Stimulated activated CD8-positive, alpha-beta memory T cell treated with anti-CD3 and anti-CD28 coated beads, Interleukin-7, amount 100 ng/mL, for 1 hour (primary cell): ENCODE results near the gene GTF2F1.
"Not testable (repeated sequence)": the region's sequence is repeated elsewhere in the genome, so short reads cannot be mapped to it uniquely, and the experiment has no call there.

ENCODE experiments used
- DNase-seq, 2 donors: peaks; one replicate each; pipeline ENCODE4 v3.0.0-alpha.2; 2020; ENCODE audit warnings: low read depth in 2 of 2

Gene GTF2F1

GRCh38 chr19:6417713-6418561, 25.0 kb upstream of the GTF2F1 start:
- no peak for DNase-seq

DNA sequence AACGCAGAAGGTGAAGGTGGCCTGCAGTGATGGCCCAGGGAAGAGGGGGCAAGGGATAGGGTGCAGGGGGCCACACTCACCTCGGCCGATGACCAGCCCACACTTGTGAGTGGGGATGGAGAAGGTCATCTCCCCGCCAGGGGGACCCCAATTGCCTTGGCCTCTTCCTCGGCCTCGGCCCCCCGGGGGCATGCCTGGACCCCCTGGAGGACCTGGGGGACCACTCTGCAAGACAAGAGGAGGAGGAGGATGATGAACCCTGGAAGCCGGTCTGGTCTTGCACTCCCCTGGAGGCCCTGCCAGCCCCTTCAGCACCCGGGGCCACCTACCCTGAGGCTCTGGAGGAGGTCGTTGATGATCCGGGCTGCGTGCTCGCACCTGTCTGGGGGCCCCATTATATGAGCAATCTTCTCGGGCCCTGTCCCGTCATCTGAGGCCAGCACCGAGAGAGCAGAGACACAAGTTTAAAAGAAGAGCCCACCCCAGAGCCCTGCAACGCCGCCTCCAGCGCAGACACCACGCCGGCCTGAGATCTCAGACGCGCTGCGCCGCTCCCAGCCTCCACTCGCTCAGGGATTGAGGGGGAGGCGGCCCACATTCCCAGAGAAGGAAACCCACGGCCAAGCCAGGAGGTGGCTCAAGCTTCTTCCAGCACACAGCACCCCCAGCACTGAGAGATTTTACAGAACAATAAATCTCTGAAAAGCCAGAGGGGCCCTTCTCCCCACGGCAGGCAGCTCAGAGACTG, 23.9 kb upstream of the GTF2F1 start:
- no peak for DNase-seq

DNA sequence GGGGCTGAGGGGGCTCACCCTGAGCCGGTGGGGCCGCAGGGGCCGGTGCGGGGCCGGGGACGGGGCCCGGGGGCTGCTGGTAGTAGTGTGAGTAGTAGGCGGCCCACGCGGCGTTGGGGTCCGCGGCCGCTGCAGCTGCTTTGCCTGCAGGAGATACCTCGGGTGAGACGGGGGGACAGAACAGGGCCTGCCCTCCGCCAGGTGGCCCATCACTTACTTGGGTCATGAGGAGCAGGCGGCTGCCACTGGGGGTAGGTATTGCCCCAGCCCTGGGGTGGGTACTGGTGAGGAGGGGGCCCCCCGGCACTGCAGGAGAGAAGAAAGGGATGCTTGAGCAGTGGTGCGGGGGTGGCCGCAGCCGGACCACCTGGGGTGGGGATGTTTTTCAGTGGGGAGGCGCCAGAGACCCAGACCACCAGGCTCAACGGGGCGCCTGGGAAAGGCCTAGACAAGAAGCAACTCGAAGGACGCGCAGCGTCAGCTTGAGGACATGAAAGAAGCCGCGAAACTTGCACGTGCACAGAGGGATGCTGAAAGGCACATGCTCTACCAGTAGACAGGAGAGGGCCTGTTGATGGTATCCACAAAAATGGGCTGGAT, 22.7 kb upstream of the GTF2F1 start:
- no peak for DNase-seq

GRCh38 chr19:6414793-6415590, 22.0 kb upstream of the GTF2F1 start:
- DNase-seq, result no peak

- DNase-seq, result no peak
Observed at GRCh38 chr19:6413721-6414643, 21.0 kb upstream of the GTF2F1 start.

GRCh38 chr19:6413291-6413690, 20.3 kb upstream of the GTF2F1 start:
- no peak for DNase-seq

DNA sequence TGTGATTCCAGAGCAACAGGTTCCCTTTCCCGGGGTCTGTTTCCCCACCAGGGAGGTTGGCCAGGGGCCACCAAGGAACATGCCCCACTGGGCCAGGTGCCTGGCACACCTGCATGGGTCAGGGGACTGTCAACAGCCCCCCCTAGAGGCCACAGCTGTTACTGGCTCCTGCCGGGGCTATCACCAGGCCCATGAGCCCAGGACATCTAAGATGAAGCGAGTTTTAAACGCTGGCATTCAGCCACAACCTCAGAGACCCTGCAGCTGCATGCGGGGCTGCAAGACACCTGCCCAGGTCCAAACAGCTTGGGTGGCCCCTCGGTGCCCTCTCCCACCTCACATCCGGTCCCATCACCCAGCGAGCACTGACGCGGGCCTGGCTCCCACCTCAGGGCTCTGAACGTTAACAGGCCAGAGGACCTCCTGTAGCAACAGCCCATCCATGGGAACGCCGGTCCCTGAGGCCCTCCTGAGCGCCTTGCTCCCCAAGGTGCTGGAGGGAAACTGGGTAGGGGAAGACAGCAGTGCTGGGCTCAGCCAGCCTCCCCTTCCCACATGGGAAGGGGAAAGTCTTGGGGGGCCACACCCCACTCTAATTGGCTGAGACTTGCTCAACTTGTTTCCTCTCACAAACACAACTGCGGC, 19.6 kb upstream of the GTF2F1 start:
- peak in 1 of 2 donors; percentile 20 for DNase-seq

- no peak for DNase-seq
Observed at GRCh38 chr19:6412061-6412446, 19.1 kb upstream of the GTF2F1 start.

- no peak for DNase-seq
Observed at GRCh38 chr19:6409346-6409745, 16.4 kb upstream of the GTF2F1 start.

DNA sequence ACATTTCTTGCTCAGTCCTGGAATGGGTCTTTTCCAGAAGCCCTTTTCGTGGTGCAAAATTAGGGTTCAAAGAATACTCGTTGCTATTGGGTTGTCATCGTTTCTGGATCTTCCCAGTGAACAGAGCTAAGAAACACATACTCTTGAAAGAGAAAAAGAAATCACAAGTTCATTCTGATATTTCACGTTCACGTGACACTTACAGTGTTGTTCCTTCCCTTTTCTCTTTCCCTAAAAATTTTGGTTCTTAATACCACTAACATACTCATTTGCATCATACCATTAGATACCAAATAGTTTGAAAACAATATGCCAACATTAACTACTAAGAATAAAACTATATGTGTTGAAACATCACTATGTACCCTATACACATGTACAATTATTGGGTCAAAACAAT, 13.4 kb upstream of the GTF2F1 start:
- no peak for DNase-seq

DNA sequence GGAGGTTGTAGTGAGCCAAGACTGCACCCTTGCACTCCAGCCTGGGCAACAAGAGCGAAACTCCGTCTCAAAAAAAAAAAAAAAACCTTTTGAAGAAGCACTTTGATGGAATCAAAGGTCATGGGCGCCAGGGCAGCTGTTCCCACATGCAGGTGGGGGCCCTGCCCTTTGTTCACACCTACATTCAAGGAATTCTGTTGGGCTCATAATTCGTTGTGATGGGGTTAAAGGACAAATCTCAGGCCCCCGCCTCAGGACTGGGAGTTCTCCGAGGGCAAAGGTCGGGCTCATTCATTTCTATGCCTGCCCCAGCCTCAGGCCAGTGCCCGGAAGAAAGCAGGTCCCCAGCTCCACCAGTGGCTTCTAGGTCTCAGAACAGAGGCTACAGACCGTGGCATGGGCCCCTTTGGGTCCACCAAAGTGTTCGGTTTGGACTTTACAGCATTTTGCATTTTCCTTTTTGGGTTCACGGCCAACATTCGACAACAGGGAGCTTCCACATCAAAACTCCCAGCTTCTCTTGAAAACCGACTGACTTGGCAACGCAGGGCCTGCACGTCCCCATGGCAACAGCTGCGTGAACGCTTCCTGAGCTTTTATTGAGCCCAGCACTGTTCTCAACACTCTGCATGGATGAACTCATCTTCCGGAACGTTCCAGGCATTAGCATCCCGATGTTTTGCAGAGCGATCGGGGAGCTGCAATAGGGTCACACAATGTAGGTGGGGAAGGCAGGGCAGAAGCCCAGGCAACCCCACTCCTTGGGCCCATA, 10.1 kb upstream of the GTF2F1 start:
- no peak for DNase-seq

DNA sequence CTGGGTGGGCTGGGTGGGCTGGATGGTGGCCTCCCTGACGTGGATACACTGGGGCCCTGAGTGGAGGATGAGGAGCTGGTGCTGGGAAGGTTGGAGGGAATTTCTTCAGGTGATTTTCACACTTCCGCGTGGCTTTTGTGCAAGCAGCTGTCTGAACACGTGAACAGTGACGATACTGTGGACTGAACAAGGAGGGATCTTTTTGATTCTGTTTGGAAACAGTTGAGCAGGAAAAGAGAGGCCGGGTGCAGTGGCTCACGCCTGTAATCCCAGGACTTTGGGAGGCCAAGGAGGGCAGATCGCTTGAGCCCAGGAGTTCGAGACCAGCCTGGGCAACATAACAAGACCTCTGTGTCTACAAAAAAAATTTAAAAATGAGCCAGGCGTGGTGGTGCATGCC, 9.1 kb upstream of the GTF2F1 start:
- DNase-seq, result no peak

DNA sequence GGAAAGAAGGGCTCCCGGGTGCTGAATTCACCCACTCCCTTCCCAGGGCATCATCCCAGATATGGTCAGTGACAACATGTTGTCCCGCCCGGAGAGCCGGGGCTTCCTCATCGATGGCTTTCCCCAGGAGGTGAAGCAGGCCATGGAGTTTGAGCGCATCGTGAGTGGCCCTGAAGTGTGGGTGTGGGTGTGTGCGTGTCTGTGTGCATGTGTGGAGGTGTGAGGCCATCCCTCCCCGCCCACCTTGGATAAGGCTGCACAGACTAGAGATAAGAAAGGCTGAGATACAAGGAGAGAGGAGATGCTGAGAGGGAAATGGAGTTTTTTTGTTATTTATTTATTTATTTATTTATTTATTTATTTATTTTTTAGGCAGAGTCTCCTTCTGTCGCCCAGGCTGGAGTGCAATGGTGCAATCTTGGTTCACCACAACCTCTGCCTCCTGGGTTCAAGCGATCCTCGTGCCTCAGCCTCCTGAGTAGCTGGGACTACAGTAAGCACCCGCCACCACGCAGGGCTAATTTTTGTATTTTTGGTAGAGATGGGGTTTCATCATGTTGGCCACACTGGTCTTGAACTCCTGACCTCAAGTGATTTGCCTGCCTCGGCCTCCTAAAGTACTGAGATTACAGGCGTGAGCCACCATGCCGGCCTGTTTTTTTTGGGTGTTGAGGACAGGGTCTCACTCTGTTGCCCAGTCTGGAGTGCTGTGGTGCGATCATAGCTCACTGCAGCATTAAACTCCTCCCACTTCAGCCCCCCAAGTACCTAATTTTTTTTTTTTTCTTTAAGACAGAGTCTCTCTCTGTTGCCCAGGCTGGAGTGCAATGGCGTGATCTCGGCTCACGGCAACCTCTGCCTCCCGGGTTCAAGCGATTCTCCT, 7.3 kb upstream of the GTF2F1 start:
- not testable (repeated sequence) for DNase-seq

GRCh38 chr19:6396305-6396704, 3.3 kb upstream of the GTF2F1 start:
- DNase-seq, result no peak

GRCh38 chr19:6394831-6395230, 1.9 kb upstream of the GTF2F1 start:
- DNase-seq, result no peak

- peak in 1 of 2 donors; percentile 46 for DNase-seq
Observed at GRCh38 chr19:6393983-6394412, 1.0 kb upstream of the GTF2F1 start.

GRCh38 chr19:6392221-6393073, 517 bp downstream of the GTF2F1 start:
- no peak for DNase-seq

- DNase-seq, result no peak
Observed at GRCh38 chr19:6387372-6387771, 5.6 kb downstream of the GTF2F1 start.
